NCI-H524 (cell line): ENCODE results near the gene MGAT4C.

ENCODE experiments used
- DNase-seq, 2 experiments: peaks; one replicate each; lab custom pipeline; 2025; lab: John Stamatoyannopoulos, UW

The MGAT4C gene

GRCh38 chr12:86228656-86229055 lies 27.5 kb downstream of the MGAT4C start:
- DNase-seq: no peak

- DNase-seq: no peak
Observed at GRCh38 chr12:86226481-86226880, 29.7 kb downstream of the MGAT4C start.

GRCh38 chr12:86216591-86216990 lies 39.6 kb downstream of the MGAT4C start:
- DNase-seq: no peak

- DNase-seq: no peak
Observed at GRCh38 chr12:86213012-86213411, 43.2 kb downstream of the MGAT4C start.

- no peak for DNase-seq
Observed at GRCh38 chr12:86198696-86199444, 57.3 kb downstream of the MGAT4C start.

GRCh38 chr12:86196465-86196864 lies 59.7 kb downstream of the MGAT4C start:
- DNase-seq: peak in 1 of 2 experiments; percentile 47

GRCh38 chr12:86194721-86195120 lies 61.5 kb downstream of the MGAT4C start:
- no peak for DNase-seq

GRCh38 chr12:86193931-86194330 lies 62.3 kb downstream of the MGAT4C start:
- DNase-seq: no peak

- DNase-seq: no peak
Observed at GRCh38 chr12:86188226-86188625, 68.0 kb downstream of the MGAT4C start.

GRCh38 chr12:86186449-86186848 lies 69.7 kb downstream of the MGAT4C start:
- no peak for DNase-seq

- no peak for DNase-seq
Observed at GRCh38 chr12:86179855-86180254, 76.3 kb downstream of the MGAT4C start.

GRCh38 chr12:86174188-86174587 lies 82.0 kb downstream of the MGAT4C start:
- DNase-seq: no peak

- DNase-seq: no peak
Observed at GRCh38 chr12:86172913-86173443, 83.2 kb downstream of the MGAT4C start.

GRCh38 chr12:86170051-86170450 lies 86.1 kb downstream of the MGAT4C start:
- DNase-seq: no peak

GRCh38 chr12:86158956-86159355 lies 97.2 kb downstream of the MGAT4C start:
- no peak for DNase-seq

GRCh38 chr12:86154620-86155019 lies 101.6 kb downstream of the MGAT4C start:
- no peak for DNase-seq

- no peak for DNase-seq
Observed at GRCh38 chr12:86148612-86149011, 107.6 kb downstream of the MGAT4C start.

- DNase-seq: no peak
Observed at GRCh38 chr12:86148071-86148470, 108.1 kb downstream of the MGAT4C start.

- no peak for DNase-seq
Observed at GRCh38 chr12:86145156-86145555, 111.0 kb downstream of the MGAT4C start.

GRCh38 chr12:86143162-86143561 lies 113.0 kb downstream of the MGAT4C start:
- no peak for DNase-seq

GRCh38 chr12:86139671-86140070 lies 116.5 kb downstream of the MGAT4C start:
- DNase-seq: no peak

GRCh38 chr12:86138770-86139169 lies 117.4 kb downstream of the MGAT4C start:
- no peak for DNase-seq

GRCh38 chr12:86137936-86138335 lies 118.3 kb downstream of the MGAT4C start:
- DNase-seq: no peak

- DNase-seq: no peak
Observed at GRCh38 chr12:86134561-86134960, 121.6 kb downstream of the MGAT4C start.
